Hematopoietic multipotent progenitor cell treated with erythropoietin and hydrocortisone succinate and interleukin-3 and kit ligand, for 6 days (in vitro differentiated cells): ENCODE results near the gene BID.

ENCODE experiments used
- DNase-seq: peaks from one replicate; pipeline ENCODE4 v3.0.0-alpha.2; 2015

The BID gene

DNA sequence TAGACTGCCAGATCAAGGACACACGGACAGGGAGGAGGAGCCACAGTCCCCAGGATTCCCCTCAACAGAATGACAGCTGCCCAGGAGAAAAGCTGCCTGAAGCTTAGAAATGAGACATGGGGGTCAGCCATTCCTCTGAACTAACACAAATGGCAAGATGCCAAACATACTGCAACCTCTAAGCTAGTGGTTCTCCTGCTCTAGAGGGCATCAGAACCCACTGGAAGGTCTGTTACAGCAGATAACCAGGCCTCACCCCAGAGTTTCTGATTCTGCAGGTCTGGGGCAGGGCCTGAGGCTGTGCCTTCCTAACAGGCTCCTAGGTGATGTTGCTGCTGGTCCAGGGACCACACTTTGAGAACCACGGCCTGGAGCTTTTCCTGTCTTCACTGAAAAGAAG is 28.6 kb upstream of the BID start:
- DNase-seq, result peak; percentile 98

DNA sequence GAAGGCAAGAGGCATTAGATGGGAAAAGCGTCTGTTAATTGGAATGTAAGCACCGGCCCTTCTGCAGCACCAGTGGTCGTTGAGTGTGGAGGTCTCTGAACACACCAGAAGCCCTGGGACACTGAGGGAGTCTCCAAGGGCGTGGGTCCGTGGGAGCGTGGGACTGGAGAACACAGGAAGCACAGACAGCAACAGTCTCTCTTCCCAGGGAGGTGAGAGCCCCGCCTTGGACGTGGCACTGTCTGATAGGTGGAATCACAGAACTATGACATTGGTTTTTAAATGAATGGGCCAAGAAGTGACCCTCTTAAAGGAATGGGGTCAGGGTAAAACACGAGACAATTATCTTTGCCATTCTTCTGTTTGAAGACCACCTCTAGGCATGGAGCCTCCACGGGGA is 28.1 kb upstream of the BID start:
- no peak for DNase-seq

DNA sequence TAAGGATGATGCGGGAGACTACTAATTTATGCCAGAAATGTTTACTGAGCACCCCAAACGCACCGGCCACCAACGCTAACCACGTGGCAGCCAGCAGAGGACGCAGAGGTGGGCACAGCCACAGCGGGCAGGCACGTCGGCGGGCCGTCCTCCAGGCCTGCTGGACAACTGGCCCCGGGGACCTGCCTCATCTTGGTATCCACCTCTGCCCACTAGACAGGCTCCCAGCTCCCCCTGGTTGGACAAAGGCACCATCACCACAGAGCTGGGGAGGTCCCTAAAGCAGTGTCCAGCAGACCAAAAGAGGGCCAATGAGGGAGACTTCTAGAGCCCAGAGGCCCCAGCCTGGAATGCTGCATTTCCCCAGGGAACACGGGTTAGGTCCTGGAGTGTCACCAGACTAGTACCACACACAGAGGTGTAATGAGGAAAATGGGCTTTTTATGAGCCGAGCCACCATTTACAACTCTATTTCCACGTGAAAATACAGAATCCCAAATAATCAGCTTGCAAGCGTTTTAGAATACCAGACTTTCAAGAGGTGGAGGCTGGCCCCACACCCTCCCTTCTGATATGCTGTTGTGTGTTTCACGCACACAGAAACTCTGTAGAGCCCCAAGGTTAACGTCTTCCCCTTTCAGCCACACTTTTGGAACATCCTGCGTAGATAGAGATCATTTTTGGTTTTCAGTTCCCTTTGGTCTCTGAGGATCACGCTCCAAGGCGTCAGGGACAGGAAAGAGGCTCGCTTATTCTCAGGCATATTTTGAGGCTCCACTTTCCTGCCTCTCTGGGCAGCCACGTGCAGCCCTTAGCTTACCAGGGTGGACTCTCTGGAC is 23.7 kb upstream of the BID start:
- DNase-seq, result peak; percentile 51

DNA sequence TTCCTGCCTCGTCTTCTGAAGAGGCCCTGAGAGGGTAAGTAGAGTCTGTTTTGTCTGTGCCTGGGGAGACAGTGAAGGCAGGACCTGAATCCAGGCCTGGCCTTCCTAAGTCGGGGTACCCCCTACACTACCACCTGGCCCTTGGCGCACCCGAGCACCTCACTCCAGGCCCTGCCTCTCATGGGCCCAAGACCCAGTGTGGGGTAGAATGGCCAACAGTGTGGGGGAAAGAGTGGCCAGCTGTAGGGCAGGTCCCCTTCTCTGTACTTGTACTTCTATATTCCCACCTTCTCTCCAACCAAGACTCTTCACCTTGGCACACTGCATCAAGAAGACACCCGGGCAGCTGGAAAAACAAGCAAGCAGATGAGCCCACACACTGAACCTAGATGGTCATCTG is 22.4 kb upstream of the BID start:
- no peak for DNase-seq

DNA sequence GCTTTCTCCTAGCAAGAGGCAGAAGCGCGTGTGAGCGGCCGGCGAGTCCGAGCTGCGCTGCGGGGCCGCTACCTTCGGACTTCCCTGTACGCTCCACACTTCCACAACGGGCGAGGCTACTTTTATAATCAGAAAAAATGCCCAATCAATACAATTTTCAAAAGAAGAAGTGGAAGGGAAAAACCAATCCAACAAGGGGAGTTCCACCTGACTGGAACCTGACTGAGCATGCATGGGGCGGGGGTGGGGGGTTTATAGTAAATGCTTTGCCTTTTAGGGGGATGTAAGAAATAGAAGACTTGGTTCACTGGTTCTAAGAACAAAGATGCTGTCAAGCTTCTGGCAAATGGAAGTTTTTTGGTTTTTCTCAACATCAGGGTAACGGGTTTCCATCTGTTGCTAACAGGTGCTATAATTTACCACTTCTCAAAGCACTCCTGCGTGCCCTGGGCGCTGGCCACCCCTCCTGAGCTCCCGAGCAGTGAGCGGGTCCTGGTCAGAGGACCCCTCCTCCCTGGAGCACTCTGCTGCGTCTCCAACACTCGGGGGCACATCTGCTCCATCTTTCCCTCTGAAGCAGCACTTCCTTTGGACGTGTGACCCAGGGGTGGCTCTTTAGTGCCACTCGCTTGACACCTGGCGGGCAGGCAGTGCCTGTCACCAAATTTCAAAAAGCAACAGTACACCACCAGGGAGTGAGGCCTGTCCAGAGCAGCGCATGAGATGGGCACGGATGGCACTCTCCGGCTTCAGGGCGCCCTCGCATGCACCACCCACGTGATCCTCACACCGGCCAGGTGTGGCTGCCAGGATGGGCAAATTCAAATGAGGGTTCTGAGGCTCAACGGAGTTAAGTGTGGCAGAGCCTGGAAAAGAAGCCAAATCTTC is 21.6 kb upstream of the BID start:
- no peak for DNase-seq

DNA sequence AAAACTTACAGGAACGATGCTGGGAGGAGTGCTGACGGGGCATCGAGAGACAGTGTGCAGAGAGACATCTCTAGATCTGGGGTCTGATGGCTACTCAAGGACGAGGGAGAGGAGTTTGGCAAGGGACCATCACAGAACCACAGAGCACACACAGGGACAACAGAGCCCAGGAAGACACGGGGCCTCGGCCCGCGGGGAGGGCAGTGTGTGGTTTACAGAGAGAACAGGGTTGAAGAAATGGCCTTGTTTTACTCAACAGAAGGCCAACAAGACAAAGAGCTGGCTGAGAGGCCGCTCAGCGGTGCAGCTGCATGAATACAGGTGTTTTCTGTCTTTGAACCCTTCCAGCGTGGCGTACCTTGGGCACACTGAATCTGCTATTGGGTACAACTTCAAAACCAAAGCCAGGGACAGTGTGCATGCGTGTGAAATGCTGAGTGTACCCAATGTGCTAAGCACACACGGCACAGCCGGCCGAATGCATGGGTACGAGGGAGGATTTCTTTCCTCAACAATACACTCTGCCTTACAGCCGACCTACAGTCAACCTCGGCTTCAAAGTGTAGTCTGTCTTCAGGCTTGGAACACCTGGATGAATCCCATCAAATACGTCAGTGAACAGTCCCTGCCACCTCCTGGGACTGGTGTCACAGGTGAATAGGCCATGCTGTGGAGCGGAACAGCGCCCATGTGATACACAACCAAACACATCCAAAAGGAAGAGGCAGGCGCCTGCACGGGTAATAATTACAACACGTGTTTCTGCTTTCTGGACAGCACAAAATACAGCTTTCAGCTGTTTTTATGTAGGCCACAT is 20.7 kb upstream of the BID start:
- DNase-seq, result no peak

DNA sequence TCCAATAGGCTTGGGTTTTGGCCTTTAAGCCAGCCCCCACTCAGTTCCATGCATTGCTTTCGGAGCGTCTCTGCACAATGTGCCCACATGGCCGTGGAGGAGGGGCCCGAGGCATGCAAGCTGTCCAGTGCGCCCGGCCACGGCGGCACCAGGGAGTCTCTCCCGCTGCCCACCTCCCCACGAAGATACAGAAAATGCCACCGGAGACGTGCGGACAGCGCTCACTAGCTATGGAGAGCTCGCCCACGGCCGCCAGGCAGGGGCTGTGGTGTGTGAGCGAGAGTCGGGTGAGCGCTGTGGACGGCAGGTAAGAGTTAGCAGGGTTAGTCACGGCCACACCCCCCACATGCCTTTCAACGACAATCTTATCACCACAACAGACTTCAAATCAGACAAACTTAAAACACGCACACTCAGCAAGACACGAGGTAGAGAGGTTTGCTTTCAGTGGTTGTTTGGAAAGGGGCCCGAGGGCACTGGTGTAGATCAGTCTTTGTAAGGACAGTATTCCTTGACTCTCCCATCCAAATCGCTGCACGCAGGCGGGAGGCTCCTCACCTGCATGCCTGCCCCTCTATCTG is 18.7 kb upstream of the BID start:
- peak; percentile 58 for DNase-seq

DNA sequence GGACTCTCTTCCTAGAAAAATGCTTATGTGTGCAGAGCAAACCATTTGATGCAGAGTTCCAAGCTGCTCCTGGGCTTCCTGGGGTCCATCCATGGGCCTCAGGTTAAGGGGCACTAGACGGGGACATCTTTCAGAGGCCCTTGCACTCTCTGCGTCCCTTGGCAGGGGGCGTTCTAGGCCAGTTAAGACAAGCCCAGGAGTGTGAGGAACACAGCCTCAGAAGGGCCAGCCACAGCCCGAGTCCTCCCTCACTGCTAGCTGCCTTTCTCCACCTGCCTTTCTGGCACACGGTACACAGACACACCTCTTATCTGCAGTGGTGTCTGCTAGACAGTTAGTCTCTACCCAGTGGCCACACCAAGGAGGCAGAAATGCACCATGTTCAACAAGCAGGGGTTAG is 18.0 kb upstream of the BID start:
- DNase-seq, result peak; percentile 70

DNA sequence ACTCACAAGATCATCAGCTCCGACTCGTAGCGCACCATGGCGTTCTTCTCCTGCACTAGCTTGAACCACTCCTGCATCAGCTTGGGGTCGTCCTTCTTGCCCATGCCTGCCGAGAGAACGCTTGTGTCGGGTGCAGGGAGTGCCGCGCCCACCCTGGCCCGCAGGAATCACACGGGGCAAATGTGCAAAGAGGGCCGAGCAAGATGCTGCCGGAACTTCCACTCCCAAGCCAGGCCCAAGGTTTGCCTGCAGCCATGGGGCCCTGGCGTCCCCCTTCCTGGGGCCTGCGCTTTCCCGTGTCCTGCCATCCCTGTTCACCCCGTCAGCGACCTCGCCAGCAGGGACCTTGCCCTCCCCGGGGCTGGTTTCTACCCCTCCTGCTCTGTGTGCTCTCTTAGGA is 16.9 kb upstream of the BID start:
- no peak for DNase-seq

DNA sequence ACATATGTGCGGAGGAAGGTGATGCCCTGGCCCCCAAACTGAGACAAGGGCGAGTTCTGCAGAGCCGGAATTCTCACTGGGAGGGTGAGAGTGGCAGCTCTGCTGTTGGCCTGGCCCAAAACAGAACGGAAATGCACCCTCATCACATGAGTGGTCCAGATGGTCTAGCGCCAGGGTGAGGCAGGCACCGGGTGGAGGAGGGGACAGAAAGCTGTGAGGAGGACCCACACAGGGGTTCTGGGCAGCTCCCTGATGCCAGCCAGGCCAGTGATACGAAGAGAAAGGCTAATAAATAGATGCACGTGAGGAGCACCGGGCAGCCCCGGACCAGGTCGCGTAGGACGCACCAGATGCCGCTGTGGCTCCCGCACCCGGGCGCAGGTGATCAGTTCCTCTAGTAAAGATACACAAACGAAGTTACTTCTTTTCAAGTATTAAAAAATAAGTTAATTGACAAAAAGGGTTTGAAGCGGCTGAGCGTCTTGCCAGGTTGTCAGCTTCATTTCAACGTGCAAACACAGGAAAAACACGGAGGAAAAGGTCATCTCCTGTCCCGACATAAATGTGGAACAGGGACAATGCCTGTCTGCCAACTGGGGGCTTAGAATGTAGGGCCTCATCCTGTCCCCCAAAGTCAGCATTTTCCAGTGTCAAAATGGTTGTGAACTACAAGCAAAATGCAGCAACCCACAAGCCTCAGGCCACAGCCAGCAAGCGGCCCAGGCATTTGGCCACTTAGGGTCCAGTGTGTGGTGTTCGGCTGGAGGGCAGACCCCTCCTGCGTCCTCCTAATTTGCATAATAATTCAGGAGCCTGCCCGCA is 15.3 kb upstream of the BID start:
- no peak for DNase-seq

DNA sequence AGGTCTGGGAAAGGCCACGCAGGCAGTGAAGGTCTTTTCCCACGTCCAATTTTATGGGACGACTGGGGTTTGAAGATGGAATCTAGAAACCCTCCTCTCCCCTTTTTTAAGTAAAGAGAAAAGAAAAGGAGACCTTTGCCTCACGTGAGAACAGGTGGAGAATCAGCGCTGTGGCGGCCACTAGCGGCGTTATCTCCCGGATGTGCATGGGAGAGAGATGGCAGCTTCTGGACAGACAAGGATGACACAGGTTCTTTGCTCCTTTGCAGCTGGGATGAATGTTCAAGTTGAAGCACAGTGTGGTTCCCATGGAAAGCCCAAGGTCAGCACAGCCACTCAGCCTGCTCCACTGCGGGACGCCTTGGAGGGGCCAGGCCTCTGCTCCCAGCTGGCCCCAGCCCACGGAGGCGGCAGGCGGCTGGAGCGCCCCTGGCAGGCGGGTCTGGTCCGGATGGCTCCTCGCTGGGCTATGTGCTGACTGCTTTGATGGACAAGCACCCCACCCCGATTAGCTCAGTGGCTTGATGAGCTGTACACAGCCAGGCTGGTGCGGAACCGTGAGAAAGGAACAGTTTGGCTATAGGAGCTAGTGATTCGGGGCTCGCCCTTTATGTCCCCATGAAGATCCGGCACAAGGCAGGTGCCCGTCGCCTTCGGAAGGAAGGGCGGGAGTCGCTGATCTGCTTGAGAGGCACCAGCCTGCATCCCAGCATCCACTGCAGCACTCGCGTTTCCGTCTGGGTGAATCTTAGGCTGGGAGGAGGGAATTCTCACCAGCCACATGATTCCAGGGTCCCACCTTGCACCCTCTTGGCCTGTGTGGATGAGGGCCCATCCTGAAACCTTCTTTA is 14.5 kb upstream of the BID start:
- no peak for DNase-seq

DNA sequence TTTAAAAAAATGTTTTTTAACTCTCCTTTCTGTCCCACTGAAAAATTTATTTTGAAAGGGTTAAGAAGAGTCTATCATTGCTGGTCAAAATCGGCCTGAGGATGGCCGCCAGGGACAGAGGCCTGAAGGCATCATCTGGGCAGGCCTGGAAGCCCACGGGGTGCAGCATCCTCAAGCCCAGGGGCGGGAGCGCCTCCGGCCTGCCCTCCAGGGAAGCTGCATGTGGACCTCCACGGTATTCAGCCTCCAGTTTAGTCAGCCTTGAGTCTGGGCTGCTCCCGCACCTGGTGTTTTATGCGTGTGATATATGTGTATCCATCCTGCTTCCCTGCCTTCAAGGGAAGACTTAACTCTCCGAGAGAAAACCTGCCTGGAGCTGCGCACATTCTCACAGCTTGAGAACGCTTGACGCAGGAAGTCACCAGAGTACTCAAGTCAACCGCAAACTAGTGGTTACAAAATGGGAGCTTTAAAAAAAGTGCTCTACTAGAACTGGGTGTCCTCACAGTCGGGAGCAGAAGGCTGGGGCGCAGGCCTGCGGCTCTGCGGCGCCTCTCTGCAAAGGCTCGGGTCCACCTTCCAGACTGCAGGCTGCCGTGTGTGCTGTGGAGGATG is 13.6 kb upstream of the BID start:
- DNase-seq, result no peak

DNA sequence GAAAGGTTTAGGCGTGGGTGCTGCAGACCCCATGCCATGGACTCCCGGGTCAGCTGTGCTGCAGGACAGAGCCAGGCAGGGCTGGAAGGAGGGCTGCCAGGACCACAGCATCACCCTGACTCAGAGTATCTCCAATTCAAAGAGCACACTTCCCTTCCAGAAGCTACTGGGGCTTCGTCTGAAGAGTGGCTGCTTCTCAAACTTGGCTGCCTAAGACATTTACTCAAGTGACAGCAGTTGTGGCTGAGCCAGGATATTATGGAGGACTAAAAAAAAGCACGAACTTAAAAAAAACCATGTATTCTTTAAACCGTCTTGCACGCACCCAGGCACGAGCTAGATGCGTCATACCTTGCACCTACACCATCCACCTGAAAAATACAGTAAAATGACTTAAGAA is 13.0 kb upstream of the BID start:
- no peak for DNase-seq

DNA sequence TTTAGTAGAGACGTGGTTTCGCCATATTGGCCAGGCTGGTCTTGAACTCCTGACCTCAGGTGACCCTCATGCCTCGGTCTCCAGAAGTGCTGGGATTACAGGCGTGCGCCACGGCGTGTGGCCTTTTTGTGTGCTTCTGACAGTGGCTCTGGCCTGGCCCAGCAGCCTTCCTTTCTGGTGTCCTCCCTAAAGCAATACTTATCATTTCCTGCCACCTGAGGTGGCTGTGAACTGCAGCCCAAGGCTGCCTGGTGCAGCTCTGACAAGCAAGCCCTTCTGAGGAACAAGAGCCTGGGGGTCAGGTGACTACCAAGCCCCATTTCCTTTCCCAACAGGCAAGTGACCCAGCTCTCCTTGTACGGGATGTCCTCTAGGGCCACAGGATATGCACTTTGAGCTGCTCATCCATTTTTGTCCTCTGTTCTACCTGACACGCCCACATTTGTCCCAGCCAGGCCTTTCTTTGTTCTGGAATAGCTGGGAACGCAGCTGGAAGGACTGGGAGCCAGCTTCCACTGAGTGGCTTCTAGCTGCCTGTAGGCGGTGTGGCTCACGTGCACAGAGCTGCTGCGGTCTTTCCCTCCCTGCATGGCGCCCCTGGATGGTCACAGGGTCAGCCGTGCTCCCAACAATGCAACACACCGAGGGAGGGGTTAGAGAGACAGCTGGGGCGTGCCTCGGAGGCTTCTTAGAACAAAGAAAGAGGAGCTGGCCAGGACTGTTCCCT is 12.3 kb upstream of the BID start:
- DNase-seq, result peak; percentile 92

DNA sequence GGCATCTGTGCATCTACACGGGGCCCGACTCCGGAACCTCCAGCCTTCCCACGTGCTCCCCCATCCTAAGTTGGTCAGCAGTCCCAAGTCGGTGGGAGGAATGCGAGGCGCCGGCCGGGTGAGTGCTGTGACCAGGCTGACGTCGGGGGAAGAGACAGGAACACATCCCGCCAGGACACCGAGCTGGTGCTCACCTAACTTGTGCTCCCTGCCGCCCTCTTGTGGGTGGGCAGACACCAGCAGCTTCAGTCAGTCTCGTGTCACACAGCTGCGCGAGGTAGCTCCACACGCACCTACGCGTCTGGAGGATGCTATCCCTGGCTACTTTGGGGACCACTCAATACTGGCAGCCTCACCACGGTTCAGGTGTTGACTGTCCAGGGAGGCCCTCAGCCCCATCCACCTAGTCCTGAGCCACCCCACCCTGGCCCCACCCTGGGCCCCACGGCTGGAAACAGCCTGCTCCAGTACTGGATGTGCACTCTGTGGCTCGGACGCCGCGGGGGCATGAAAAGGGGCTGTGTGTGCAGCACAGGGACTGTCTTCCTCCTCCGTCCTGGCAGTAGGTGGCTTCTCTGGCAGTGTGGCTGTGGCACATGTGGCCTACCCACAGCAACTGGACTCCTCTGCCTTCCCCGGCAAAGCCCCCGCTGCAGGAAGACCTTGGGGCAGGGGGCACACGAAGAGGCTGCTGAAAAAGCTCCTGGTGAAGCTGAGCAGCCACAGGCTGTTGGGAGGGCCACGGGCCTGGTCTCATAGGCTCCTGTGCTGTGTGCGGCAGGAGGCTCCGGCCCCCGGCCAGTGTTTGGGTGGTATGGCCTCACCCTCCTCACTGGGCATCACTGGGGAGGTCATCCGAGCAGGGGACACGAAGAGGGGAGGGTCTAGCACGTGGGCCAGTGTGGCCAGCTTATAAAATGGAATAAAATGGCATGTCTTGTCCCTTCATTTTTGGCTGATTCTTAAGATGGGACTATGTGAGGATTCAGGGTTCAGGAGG is 11.2 kb upstream of the BID start:
- DNase-seq, result peak; percentile 80

DNA sequence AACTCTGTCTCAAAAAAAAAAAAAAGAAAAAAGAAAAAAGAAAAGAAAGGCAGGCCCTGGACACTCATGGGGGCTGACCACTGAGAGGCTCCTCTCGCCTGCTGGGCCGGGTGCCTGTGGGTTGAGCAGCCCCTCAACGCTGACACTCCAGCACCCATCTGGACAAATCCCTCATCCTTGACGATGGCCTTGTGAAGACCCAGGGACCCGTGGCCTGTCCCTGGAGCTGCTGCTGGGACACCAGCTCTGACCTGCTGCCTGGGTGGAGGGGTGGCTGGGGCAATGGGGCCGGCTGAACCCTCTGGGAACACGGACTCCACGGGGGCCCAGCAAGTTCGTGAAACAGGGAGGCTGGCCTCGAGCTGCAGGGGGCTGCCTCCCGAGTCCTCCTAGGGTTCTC is 10.5 kb upstream of the BID start:
- no peak for DNase-seq

DNA sequence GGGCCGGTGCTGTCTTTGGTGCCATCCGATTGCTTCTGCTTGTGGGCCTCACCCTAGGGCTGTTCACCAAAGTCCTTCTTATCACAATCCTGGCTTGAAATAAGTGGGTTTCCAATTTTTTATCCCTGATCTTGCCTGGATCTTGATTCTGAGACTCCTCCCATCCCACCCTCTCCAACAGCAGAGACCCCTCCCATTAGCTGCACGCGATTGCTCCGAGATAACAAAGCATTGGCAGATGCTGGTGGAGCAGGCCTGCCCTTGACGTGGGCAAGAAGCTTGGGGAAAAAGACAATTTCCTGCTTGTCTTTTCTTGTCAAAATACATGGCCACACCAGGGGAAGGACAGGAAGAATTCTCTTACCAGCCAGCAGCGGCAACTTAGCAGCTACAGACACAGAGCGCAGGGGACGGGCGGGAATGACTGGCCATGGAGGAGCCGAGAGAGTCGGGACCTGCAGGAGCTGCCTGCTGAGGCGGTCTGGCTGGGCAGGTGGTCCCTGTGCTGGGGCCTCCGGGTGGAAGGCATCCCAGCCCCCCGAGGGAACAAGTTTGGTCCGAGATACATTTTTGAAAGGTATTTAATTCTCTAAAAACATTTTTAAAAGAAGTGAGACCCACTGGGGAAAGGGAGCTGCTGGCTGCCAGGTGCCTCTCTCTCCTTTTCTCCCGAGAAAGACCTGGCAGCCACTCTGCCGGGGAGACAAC is 9.7 kb upstream of the BID start:
- DNase-seq, result no peak

DNA sequence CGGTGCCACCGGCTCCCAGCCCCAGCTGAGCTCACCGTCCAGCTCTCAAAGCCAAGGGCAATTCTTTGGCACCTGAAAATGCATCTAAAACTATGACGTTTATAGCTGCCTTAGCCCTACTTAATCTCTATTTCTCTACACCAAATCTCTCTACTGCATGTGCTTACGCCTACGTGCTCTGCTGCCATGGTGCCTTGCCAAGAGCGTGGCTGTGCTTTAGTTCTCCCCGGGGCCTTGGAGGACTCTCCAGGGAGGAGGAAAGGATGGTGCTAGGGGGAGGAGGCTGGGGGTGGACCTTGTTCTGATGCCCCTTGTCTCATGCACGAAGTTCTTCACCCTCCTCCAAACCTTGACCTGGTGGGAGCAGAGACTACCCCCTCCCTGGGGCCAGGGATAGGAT is 9.0 kb upstream of the BID start:
- no peak for DNase-seq
